HEK293T (cell line): Measurements from ENCODE around the gene PRKG1.
"Not testable (repeated sequence)": the region's sequence is repeated elsewhere in the genome, so short reads cannot be mapped to it uniquely, and the experiment has no call there.

ENCODE experiments used
- CTCF ChIA-PET: fragments of 350-600 bp; formaldehyde crosslinking; extraction: SDS; loops from one replicate; lab custom pipeline; 2021; ENCODE audit warnings: antibody characterized with exemption, inconsistent platforms; lab: Yijun Ruan, JAX
- POLR2A ChIA-PET: fragments of 350-600 bp; formaldehyde crosslinking; extraction: SDS; loops from one replicate; lab custom pipeline; 2020; ENCODE audit warnings: antibody characterized with exemption, inconsistent platforms; lab: Yijun Ruan, JAX
- DNase-seq: peaks from one replicate; pipeline ENCODE4 v3.0.0; 2012; ENCODE audit warnings: mixed read lengths; ENCODE audit errors: extremely low spot score
- ARNT ChIP-seq: fragments of 450-650 bp; IDR thresholded peaks from 2 replicates; pipeline ENCODE4 v1.6.1; 2017; ENCODE audit warnings: mild to moderate bottlenecking
- BHLHE40 ChIP-seq: fragments of 450-650 bp; IDR thresholded peaks from 2 replicates; pipeline ENCODE4 v1.6.1; 2016; ENCODE audit warnings: mild to moderate bottlenecking, moderate library complexity, borderline replicate concordance
- CTBP1 ChIP-seq: fragments of 450-650 bp; IDR thresholded peaks from 2 replicates; pipeline ENCODE4 v1.6.1; 2016; ENCODE audit warnings: borderline replicate concordance
- ELF4 ChIP-seq: fragments of 450-650 bp; IDR thresholded peaks from 2 replicates; pipeline ENCODE4 v1.6.1; 2017; ENCODE audit warnings: antibody characterized with exemption
- FOXA1 ChIP-seq: fragments of 450-650 bp; IDR thresholded peaks from 2 replicates; pipeline ENCODE4 v1.6.1; 2016; ENCODE audit warnings: mild to moderate bottlenecking
- FOXK2 ChIP-seq: fragments of 450-650 bp; IDR thresholded peaks from 2 replicates; pipeline ENCODE4 v1.6.1; 2016; ENCODE audit warnings: mild to moderate bottlenecking
- FOXM1 ChIP-seq: fragments of 450-650 bp; IDR thresholded peaks from 2 replicates; pipeline ENCODE4 v1.6.1; 2017; ENCODE audit warnings: mild to moderate bottlenecking, borderline replicate concordance
- HDGF ChIP-seq: fragments of 450-650 bp; IDR thresholded peaks from 2 replicates; pipeline ENCODE4 v1.6.1; 2017; ENCODE audit warnings: antibody characterized with exemption, borderline replicate concordance
- L3MBTL2 ChIP-seq: fragments of 450-650 bp; conservative IDR thresholded peaks from 2 replicates; pipeline ENCODE4 v1.6.1; 2016; ENCODE audit warnings: mild to moderate bottlenecking
- LEF1 ChIP-seq: fragments of 450-650 bp; IDR thresholded peaks from 2 replicates; pipeline ENCODE4 v1.6.1; 2017; ENCODE audit warnings: mild to moderate bottlenecking, borderline replicate concordance
- NFRKB ChIP-seq: fragments of 450-650 bp; IDR thresholded peaks from 2 replicates; pipeline ENCODE4 v1.6.1; 2016; ENCODE audit warnings: mild to moderate bottlenecking, moderate library complexity
- SP1 ChIP-seq: fragments of 450-650 bp; IDR thresholded peaks from 2 replicates; pipeline ENCODE4 v1.6.1; 2017
- SUZ12 ChIP-seq: fragments of 450-650 bp; IDR thresholded peaks from 2 replicates; pipeline ENCODE4 v1.6.1; 2016; ENCODE audit warnings: mild to moderate bottlenecking
- TARDBP ChIP-seq: fragments of 450-650 bp; IDR thresholded peaks from 2 replicates; pipeline ENCODE4 v1.6.1; 2016
- ZNF384 ChIP-seq: fragments of 450-650 bp; IDR thresholded peaks from 2 replicates; pipeline ENCODE4 v1.6.1; 2016
- TF ChIP-seq, protein P1 (sequence below): fragments of 450-650 bp; IDR thresholded peaks from 2 replicates; pipeline ENCODE4 v1.6.1; 2016

Gene PRKG1

DNA sequence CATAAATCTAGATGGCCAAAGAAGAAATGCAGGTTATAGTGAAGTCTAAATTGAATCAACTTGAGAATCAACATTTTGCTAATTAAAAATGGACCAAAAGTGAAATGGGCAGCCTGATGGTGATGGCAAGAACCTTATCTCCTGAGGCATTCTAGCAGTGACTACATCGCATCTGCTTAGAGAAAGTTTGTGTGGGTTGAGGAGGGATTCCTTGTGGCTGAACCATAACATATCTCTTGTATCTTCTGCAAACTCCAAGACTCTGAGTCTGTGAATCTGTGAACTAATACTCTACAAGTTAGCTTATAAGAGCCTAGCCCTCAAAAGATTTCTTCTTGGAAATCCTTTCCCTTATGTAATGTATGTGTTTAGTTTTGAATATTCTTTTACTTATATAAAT lies 85.6 kb downstream of the PRKG1 start:
- TF ChIP-seq CTBP1 (no peak), SP1 (no peak), HDGF (no peak), FOXK2 (no peak), L3MBTL2 (no peak), ARNT (no peak), ZNF384 (no peak), SUZ12 (no peak), ELF4 (no peak), BHLHE40 (no peak), TARDBP (no peak), FOXA1 (no peak), NFRKB (no peak), FOXM1 (no peak), LEF1 (no peak)
- TF ChIP-seq, protein P1, sequence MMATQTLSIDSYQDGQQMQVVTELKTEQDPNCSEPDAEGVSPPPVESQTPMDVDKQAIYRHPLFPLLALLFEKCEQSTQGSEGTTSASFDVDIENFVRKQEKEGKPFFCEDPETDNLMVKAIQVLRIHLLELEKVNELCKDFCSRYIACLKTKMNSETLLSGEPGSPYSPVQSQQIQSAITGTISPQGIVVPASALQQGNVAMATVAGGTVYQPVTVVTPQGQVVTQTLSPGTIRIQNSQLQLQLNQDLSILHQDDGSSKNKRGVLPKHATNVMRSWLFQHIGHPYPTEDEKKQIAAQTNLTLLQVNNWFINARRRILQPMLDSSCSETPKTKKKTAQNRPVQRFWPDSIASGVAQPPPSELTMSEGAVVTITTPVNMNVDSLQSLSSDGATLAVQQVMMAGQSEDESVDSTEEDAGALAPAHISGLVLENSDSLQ: no peak
- ChIA-PET CTCF (no interaction called here), POLR2A (no interaction called here)
- DNase-seq: no peak

DNA sequence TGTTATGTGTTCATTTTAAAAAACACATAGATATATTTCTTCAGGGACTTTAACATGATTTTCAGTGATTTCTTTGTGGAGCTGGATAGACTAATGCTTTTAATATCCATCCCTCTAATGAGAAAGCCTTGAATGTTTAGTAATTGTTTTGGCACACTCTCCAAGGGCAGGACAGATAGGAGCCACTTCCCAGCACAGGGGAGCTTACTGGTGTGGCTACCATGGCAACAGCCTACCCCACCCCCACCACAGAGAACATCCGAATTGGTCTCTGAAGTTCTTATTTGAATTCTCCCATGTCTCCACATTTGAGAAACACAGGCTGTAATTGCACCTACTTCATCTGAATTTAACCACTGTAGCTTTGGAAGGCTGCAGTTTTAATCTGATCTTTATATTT lies 87.7 kb downstream of the PRKG1 start:
- DNase-seq: peak; percentile 7
- TF ChIP-seq TARDBP: no peak
- TF ChIP-seq FOXM1: no peak
- no peak for TF ChIP-seq ARNT
- TF ChIP-seq SP1: no peak
- TF ChIP-seq LEF1: no peak
- no peak for TF ChIP-seq SUZ12
- no peak for TF ChIP-seq CTBP1
- no peak for TF ChIP-seq FOXK2
- TF ChIP-seq, protein P1: no peak
- no peak for TF ChIP-seq BHLHE40
- no peak for TF ChIP-seq FOXA1
- TF ChIP-seq NFRKB: no peak
- ChIA-PET POLR2A (no interaction called here), CTCF (interaction anchor here (0.6 kb wide), 1 partner anchor 13 kb away, joined by 4 read pairs; no protein-coding TSS in a partner anchor)

DNA sequence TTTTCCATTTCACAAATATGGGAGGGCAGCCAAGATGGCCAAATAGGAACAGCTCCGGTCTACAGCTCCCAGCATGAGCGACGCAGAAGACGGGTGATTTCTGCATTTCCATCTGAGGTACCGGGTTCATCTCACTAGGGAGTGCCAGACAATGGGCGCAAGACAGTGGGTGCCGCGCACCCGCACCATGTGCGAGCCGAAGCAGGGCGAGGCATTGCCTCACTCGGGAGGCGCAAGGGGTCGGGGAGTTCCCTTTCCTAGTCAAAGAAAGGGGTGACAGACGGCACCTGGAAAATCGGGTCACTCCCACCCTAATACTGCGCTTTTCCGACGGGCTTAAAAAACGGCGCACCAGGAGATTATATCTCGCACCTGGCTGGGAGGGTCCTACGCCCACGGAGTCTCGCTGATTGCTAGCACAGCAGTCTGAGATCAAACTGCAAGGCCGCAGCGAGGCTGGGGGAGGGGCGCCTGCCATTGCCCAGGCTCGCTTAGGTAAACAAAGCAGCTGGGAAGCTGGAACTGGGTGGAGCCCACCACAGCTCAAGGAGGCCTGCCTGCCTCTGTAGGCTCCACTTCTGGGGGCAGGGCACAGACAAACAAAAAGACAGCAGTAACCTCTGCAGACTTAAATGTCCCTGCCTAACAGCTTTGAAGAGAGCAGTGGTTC lies 89.2 kb downstream of the PRKG1 start:
- DNase-seq, CTCF ChIA-PET: not testable (repeated sequence)
- POLR2A ChIA-PET: interaction anchor here (1.3 kb wide), 1 partner anchor 10 kb away, joined by 4 read pairs; no protein-coding TSS in a partner anchor

DNA sequence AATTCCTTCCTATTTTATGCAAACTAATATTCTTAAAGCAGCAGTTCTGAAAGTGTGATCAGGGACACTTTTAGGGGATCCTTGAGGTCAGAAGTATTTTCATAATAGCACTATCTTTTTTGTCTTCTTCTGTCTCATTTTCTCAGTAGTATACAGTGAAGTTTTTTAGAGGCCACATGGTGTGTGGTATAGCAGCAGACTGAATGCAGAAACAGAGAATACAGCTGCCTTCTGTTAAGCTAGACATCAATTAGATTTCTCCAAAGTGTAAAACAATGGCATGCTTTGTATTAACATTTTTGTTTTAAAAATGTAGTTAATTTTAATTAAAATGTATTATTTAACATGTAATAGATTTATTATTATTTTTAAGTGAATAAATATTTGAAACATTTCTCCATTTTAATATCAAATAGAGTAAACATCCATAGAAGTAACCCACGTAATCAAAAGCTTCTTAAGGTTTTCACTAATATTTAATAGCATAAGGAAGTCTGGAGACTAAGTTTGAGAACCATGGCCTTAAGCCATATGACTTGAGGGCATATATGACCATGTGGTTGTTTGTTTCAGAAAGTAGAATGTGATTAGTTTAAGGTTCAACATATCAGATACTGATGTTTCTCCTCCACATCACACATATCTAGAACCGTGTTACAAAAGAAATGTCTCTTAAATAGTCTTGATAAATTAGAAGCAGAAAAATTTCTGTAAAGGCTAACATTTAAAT lies 94.0 kb downstream of the PRKG1 start:
- CTCF ChIA-PET: no interaction called here
- POLR2A ChIA-PET: no interaction called here
- TF ChIP-seq SP1 (no peak), TARDBP (no peak), FOXK2 (no peak), CTBP1 (no peak), NFRKB (no peak), BHLHE40 (no peak)
- DNase-seq: no peak

DNA sequence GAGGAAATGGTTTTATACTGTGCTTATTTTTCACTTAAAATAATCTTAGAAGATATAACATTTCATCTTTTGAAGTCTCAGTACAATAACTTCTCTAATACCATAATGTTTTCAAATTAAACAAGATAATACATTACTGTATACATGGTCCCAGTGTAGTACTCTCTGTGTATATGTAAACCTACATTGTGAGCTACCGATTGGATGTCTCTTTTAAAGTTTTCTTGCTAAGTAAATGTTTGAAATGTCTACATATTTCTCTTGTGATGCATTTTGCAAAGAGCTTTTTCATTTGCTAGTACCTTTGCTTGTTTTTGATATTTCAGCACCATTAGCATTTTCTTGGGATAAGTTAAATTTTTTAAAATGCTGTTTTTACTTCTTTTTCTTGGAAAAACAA lies 94.8 kb downstream of the PRKG1 start:
- CTCF ChIA-PET: no interaction called here
- no peak for DNase-seq
- TF ChIP-seq BHLHE40: no peak
- TF ChIP-seq NFRKB: no peak
- no peak for TF ChIP-seq FOXK2
- TF ChIP-seq ELF4: no peak
- no peak for TF ChIP-seq FOXM1
- no peak for TF ChIP-seq SUZ12
- TF ChIP-seq, protein P1: no peak
- no peak for TF ChIP-seq SP1
- no peak for TF ChIP-seq ARNT
- TF ChIP-seq LEF1: no peak
- TF ChIP-seq CTBP1: no peak
- TF ChIP-seq HDGF: no peak
- no peak for TF ChIP-seq FOXA1
- no peak for TF ChIP-seq L3MBTL2
- TF ChIP-seq TARDBP: no peak
- no peak for TF ChIP-seq ZNF384
- POLR2A ChIA-PET: no interaction called here

DNA sequence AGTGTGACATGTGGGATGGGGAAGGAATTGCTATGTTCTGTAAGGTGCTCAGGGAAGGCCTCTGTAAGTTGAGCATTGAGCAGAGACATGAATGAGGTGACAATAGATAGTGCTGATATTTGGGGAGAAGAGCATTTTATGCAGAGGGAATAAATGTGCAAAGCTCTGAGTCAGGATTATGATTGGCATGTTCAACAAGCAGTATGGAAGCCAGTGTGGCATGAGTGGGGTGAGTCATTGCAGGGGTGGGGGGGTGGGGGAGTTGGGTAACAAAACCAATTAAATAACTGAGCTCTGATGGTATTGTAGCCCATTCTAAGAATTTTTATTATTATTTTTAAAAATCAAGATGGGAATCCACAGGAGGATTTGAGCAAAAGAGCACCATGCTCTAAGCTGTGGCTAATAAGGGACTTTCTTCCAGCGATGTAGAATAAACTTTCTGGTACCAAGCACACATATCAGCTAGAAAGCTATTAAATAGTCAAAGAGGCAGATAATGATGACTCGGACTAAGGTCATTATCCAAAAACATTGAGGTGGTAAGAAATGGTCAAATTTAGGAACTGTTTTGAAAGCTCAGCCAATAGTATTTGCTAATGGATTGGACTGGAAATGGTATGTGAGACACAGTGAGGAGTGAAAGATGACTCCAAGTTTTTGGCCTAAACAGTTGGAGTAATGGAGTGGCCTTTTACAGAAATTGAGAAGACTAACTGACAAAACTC lies 96.4 kb downstream of the PRKG1 start:
- CTCF ChIA-PET: no interaction called here
- DNase-seq: no peak
- POLR2A ChIA-PET: no interaction called here
- no peak for TF ChIP-seq SP1
- TF ChIP-seq LEF1: no peak
- no peak for TF ChIP-seq TARDBP
- TF ChIP-seq ZNF384: no peak
- no peak for TF ChIP-seq FOXA1
- TF ChIP-seq FOXK2: no peak
- no peak for TF ChIP-seq ELF4
- TF ChIP-seq HDGF: no peak
- TF ChIP-seq SUZ12: no peak
- no peak for TF ChIP-seq ARNT
- TF ChIP-seq FOXM1: no peak
- TF ChIP-seq, protein P1: no peak
- TF ChIP-seq L3MBTL2: no peak
